Measurements from ENCODE around the gene CXCL14. TPM values are rescaled to one million over a fixed set of nuclear protein-coding genes. Genes with fewer than 3 reads are reported as not detected.
A peak's percentile ranks its signal among the peaks of the same experiment; 100 is the strongest.

CXCL14 gene
- total and polyA plus RNA-seq, 2 of the 13 experiments (the other 11 are each of a cell fraction or from before 2014, with no cell fraction given) = not detected

DNA sequence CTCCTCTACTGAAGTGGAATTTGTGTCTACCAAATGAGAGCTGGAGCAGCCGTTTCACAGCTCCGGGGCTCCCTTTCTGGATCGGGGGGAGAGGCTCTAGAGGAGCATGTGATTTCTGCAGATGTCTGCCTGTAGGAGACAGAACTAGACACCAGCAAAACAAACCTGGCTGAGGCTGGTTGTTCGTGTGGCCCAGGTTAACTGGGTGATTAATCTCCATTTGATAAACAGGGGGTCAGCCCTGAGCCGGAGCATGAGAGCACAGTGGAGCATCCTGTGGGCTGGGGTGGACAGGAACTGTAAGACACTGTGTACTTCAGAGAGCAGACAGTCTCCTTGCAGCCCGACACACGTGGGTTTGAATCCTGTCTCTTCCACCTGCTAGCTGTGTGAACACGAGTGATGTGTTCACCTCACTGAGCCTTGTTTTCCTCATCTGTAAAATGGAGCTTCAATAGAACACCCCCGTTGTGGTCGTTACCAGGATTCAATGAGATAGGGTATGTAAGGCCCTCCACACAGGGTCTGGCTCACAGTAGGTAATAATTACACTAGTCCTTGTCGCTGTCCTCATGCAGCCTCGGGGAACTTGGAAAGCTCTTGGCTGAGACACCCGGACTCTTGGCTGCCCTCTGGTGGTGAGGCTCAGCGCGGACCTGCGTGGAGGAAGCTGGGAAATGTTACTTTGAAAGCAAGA is 12.9 kb downstream of the CXCL14 start (continued):
- TF ChIP-seq EEA1 (CRISPR knock-in tag; IDR thresholded peaks at IDR 0.05; ENCODE audit: borderline replicate concordance) (no peak), SNRNP70 (IDR thresholded peaks at IDR 0.05; ENCODE audit: low read depth, low read length) (no peak), ZNF30 (CRISPR knock-in tag; IDR thresholded peaks at IDR 0.05) (no peak), ZNF335 (CRISPR knock-in tag; IDR thresholded peaks at IDR 0.05) (no peak), ZNF143 (CRISPR knock-in tag; IDR thresholded peaks at IDR 0.05) (peak; percentile 63), DR1 (CRISPR knock-in tag; IDR thresholded peaks at IDR 0.05) (no peak), PAF1 (CRISPR knock-in tag; IDR thresholded peaks at IDR 0.05) (no peak), SPEN (CRISPR knock-in tag; IDR thresholded peaks at IDR 0.05; ENCODE audit: low read depth) (no peak), KDM2A (CRISPR knock-in tag; IDR thresholded peaks at IDR 0.05; ENCODE audit: borderline replicate concordance, low read depth) (peak; percentile 31; the same call in 1 of the 2 replicates), ZNF180 (CRISPR knock-in tag; IDR thresholded peaks at IDR 0.05; ENCODE audit: borderline replicate concordance, low read depth) (no peak), REPIN1 (CRISPR knock-in tag; IDR thresholded peaks at IDR 0.05; ENCODE audit: borderline replicate concordance, low read depth) (no peak), ZSCAN25 (CRISPR knock-in tag; IDR thresholded peaks at IDR 0.05) (no peak), ZNF616 (CRISPR knock-in tag; IDR thresholded peaks at IDR 0.05; ENCODE audit: low read depth) (no peak), BCL6 (CRISPR knock-in tag; IDR thresholded peaks at IDR 0.05) (0 out of 2 replicates have a peak, but pooled peaks have one; percentile 12), KMT2A (CRISPR knock-in tag; IDR thresholded peaks at IDR 0.05) (0 out of 2 replicates have a peak, but pooled peaks have one; percentile 24), ATAD3A (CRISPR knock-in tag; IDR thresholded peaks at IDR 0.05) (no peak), SMC3 (IDR thresholded peaks at IDR 0.05; ENCODE audit: low read length) (peak; percentile 80), ZNF850 (CRISPR knock-in tag; conservative IDR thresholded peaks at IDR 0.05) (no peak)
- TF ChIP-seq, protein P1, sequence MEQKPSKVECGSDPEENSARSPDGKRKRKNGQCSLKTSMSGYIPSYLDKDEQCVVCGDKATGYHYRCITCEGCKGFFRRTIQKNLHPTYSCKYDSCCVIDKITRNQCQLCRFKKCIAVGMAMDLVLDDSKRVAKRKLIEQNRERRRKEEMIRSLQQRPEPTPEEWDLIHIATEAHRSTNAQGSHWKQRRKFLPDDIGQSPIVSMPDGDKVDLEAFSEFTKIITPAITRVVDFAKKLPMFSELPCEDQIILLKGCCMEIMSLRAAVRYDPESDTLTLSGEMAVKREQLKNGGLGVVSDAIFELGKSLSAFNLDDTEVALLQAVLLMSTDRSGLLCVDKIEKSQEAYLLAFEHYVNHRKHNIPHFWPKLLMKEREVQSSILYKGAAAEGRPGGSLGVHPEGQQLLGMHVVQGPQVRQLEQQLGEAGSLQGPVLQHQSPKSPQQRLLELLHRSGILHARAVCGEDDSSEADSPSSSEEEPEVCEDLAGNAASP (CRISPR knock-in tag; IDR thresholded peaks at IDR 0.05; ENCODE audit: borderline replicate concordance) = 0 out of 2 replicates have a peak, but pooled peaks have one; percentile 41
- TF ChIP-seq, protein P2, sequence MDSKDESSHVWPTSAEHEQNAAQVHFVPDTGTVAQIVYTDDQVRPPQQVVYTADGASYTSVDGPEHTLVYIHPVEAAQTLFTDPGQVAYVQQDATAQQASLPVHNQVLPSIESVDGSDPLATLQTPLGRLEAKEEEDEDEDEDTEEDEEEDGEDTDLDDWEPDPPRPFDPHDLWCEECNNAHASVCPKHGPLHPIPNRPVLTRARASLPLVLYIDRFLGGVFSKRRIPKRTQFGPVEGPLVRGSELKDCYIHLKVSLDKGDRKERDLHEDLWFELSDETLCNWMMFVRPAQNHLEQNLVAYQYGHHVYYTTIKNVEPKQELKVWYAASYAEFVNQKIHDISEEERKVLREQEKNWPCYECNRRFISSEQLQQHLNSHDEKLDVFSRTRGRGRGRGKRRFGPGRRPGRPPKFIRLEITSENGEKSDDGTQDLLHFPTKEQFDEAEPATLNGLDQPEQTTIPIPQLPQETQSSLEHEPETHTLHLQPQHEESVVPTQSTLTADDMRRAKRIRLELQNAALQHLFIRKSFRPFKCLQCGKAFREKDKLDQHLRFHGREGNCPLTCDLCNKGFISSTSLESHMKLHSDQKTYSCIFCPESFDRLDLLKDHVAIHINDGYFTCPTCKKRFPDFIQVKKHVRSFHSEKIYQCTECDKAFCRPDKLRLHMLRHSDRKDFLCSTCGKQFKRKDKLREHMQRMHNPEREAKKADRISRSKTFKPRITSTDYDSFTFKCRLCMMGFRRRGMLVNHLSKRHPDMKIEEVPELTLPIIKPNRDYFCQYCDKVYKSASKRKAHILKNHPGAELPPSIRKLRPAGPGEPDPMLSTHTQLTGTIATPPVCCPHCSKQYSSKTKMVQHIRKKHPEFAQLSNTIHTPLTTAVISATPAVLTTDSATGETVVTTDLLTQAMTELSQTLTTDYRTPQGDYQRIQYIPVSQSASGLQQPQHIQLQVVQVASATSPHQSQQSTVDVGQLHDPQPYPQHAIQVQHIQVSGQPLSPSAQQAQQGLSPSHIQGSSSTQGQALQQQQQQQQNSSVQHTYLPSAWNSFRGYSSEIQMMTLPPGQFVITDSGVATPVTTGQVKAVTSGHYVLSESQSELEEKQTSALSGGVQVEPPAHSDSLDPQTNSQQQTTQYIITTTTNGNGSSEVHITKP (CRISPR knock-in tag; IDR thresholded peaks at IDR 0.05; ENCODE audit: low read depth) = no peak
- TF ChIP-seq, protein P3, sequence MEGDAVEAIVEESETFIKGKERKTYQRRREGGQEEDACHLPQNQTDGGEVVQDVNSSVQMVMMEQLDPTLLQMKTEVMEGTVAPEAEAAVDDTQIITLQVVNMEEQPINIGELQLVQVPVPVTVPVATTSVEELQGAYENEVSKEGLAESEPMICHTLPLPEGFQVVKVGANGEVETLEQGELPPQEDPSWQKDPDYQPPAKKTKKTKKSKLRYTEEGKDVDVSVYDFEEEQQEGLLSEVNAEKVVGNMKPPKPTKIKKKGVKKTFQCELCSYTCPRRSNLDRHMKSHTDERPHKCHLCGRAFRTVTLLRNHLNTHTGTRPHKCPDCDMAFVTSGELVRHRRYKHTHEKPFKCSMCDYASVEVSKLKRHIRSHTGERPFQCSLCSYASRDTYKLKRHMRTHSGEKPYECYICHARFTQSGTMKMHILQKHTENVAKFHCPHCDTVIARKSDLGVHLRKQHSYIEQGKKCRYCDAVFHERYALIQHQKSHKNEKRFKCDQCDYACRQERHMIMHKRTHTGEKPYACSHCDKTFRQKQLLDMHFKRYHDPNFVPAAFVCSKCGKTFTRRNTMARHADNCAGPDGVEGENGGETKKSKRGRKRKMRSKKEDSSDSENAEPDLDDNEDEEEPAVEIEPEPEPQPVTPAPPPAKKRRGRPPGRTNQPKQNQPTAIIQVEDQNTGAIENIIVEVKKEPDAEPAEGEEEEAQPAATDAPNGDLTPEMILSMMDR (CRISPR knock-in tag; IDR thresholded peaks at IDR 0.05) = peak; percentile 80
- TF ChIP-seq, protein P4, sequence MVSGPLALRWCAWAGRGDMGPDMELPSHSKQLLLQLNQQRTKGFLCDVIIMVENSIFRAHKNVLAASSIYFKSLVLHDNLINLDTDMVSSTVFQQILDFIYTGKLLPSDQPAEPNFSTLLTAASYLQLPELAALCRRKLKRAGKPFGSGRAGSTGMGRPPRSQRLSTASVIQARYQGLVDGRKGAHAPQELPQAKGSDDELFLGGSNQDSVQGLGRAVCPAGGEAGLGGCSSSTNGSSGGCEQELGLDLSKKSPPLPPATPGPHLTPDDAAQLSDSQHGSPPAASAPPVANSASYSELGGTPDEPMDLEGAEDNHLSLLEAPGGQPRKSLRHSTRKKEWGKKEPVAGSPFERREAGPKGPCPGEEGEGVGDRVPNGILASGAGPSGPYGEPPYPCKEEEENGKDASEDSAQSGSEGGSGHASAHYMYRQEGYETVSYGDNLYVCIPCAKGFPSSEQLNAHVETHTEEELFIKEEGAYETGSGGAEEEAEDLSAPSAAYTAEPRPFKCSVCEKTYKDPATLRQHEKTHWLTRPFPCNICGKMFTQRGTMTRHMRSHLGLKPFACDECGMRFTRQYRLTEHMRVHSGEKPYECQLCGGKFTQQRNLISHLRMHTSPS (CRISPR knock-in tag; IDR thresholded peaks at IDR 0.05; ENCODE audit: low read depth) = no peak

Measured in HepG2 (cell line).